K562 (cell line): ENCODE measurements around the gene SMOC2. TPM values are rescaled to one million over a fixed set of nuclear protein-coding genes. Genes with fewer than 3 reads are reported as not detected.

Experiments
- POLR2G ChIP-seq: fragments of 200-400 bp; formaldehyde crosslinking; IDR thresholded peaks from 2 replicates; pipeline ENCODE4 v1.6.1; 2017; ENCODE audit warnings: low read depth, mild to moderate bottlenecking, antibody characterized with exemption, low read length, moderate library complexity
- TBP ChIP-seq: optimal IDR thresholded peaks from 2 replicates; pipeline ENCODE3; 2011; ENCODE audit warnings: low read depth, low read length, improper control_type of control experiment
- ZNF263 ChIP-seq: sonication (generic); formaldehyde crosslinking; IDR thresholded peaks from 2 replicates; pipeline ENCODE4 v1.8.0; 2022; ENCODE audit warnings: mild to moderate bottlenecking, missing genetic modification reagents, borderline replicate concordance
- polyA plus RNA-seq, 8 experiments: library from polyadenylated mRNA; depleted of rRNA in 4 of 8; stranded (reverse) in 5 of 8; unstranded in 3 of 8; fragments of >200 nt; fragmentation: Nextera tagmentation in 2 of 8; fragmentation: Illumina TruSeq in 1 of 8; extraction: Ambion mirVana in 2 of 8; extraction: Trizol in 1 of 8; gene quantifications; 2 replicates each; pipeline versions ENCODE4 v1.2.1 to v1.2.3, GENCODE V29; 2011 to 2014; ENCODE audit warnings: inconsistent platforms in 1 of 8, missing spikeins in 1 of 8
- total RNA-seq, 7 experiments: library from RNA; depleted of rRNA in 6 of 7; stranded (reverse); fragments of >200 nt in 6 of 7; fragmentation: Illumina TruSeq in 2 of 7; extraction: Trizol in 2 of 7; gene quantifications; 2 replicates each; pipeline versions ENCODE4 v1.2.1 to v1.2.3, GENCODE V29; 2011 to 2021; ENCODE audit warnings: low replicate concordance in 1 of 7
- TF ChIP-seq, protein P1 (sequence below), 3 experiments: fragments of 200-800 bp in 1 of 3; fragments of 250-450 bp in 1 of 3; fragments of 450-650 bp in 1 of 3; sonication (Bioruptor Pico) in 1 of 3; sonication (Bioruptor generic) in 1 of 3; formaldehyde crosslinking in 1 of 3; IDR thresholded peaks; 2 replicates each; pipeline versions ENCODE4 v1.6.1 to v1.8.0; 2016 to 2022; ENCODE audit warnings: mild to moderate bottlenecking in 2 of 3, missing genetic modification characterization in 2 of 3, missing compliant biosample characterization in 1 of 3, moderate library complexity in 1 of 3
- TF ChIP-seq, protein P2 (sequence below), 2 experiments: fragments of 450-650 bp in 1 of 2; sonication (generic) in 1 of 2; formaldehyde crosslinking in 1 of 2; IDR thresholded peaks; 2 replicates each; pipeline versions ENCODE4 v1.7.1 to v1.9.0; 2016 to 2022; ENCODE audit warnings: inconsistent platforms in 1 of 2, mild to moderate bottlenecking in 1 of 2, missing genetic modification reagents in 1 of 2
- TF ChIP-seq, protein P3 (sequence below): fragments of 200-800 bp; sonication (Bioruptor generic); IDR thresholded peaks from 2 replicates; pipeline ENCODE4 v1.6.1; 2016; ENCODE audit warnings: missing genetic modification characterization, missing compliant biosample characterization

The SMOC2 gene
- total and polyA plus RNA-seq, 9 of the 15 experiments (the other 6 are each of a cell fraction or from before 2014, with no cell fraction given) = 0.45 to 2.3 (median 1.1) TPM

DNA sequence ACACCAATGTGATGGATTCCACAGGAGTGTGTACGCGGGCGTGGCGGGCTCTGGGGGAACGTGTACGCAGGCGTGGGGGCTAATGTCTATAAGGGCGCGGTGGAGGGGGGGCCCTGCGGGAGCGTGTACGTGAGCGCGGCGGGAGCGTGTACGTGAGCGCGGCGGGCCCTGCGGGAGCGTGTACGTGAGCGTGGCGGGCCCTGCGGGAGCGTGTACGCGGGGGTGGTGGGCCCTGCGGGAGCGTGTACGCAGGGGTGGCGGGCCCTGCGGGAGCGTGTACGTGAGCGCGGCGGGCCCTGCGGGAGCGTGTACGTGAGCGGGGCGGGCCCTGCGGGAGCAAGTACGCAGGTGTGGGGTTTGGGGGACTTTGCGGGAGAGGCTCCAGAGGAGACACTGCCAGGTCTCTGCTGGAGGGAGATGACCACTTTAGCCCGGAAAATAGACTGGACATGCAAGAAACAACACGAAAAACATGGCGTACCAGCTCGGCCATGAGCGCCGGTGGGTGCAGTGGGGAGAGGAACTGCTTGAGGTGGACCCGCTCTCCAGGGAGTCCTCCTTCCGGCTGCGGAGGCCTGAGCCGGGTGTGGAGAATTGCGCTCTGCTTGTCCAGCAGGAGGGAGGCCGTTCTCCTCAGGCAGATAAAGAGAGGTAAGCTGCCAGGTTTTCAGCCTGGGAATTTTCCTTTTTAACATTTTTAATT, 27.8 kb upstream of the SMOC2 start (continued):
- TF ChIP-seq, protein P1, sequence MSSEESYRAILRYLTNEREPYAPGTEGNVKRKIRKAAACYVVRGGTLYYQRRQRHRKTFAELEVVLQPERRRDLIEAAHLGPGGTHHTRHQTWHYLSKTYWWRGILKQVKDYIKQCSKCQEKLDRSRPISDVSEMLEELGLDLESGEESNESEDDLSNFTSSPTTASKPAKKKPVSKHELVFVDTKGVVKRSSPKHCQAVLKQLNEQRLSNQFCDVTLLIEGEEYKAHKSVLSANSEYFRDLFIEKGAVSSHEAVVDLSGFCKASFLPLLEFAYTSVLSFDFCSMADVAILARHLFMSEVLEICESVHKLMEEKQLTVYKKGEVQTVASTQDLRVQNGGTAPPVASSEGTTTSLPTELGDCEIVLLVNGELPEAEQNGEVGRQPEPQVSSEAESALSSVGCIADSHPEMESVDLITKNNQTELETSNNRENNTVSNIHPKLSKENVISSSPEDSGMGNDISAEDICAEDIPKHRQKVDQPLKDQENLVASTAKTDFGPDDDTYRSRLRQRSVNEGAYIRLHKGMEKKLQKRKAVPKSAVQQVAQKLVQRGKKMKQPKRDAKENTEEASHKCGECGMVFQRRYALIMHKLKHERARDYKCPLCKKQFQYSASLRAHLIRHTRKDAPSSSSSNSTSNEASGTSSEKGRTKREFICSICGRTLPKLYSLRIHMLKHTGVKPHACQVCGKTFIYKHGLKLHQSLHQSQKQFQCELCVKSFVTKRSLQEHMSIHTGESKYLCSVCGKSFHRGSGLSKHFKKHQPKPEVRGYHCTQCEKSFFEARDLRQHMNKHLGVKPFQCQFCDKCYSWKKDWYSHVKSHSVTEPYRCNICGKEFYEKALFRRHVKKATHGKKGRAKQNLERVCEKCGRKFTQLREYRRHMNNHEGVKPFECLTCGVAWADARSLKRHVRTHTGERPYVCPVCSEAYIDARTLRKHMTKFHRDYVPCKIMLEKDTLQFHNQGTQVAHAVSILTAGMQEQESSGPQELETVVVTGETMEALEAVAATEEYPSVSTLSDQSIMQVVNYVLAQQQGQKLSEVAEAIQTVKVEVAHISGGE (CRISPR knock-in tag; IDR thresholded peaks at IDR 0.05) = peak in 1 of 3 experiments; percentile 70; a peak in 2 of 6 replicates
- TF ChIP-seq, protein P2, sequence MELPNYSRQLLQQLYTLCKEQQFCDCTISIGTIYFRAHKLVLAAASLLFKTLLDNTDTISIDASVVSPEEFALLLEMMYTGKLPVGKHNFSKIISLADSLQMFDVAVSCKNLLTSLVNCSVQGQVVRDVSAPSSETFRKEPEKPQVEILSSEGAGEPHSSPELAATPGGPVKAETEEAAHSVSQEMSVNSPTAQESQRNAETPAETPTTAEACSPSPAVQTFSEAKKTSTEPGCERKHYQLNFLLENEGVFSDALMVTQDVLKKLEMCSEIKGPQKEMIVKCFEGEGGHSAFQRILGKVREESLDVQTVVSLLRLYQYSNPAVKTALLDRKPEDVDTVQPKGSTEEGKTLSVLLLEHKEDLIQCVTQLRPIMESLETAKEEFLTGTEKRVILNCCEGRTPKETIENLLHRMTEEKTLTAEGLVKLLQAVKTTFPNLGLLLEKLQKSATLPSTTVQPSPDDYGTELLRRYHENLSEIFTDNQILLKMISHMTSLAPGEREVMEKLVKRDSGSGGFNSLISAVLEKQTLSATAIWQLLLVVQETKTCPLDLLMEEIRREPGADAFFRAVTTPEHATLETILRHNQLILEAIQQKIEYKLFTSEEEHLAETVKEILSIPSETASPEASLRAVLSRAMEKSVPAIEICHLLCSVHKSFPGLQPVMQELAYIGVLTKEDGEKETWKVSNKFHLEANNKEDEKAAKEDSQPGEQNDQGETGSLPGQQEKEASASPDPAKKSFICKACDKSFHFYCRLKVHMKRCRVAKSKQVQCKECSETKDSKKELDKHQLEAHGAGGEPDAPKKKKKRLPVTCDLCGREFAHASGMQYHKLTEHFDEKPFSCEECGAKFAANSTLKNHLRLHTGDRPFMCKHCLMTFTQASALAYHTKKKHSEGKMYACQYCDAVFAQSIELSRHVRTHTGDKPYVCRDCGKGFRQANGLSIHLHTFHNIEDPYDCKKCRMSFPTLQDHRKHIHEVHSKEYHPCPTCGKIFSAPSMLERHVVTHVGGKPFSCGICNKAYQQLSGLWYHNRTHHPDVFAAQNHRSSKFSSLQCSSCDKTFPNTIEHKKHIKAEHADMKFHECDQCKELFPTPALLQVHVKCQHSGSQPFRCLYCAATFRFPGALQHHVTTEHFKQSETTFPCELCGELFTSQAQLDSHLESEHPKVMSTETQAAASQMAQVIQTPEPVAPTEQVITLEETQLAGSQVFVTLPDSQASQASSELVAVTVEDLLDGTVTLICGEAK (IDR thresholded peaks at IDR 0.05) = 0 out of 2 replicates have a peak, but pooled peaks have one; percentile 28
- TF ChIP-seq, protein P2 (CRISPR knock-in tag; IDR thresholded peaks at IDR 0.05) = no peak
- TF ChIP-seq POLR2G (peak; percentile 52), ZNF263 (CRISPR knock-in tag) (peak; percentile 18; the same call in 1 of the 2 replicates), TBP (peak; percentile 10)
- TF ChIP-seq, protein P3, sequence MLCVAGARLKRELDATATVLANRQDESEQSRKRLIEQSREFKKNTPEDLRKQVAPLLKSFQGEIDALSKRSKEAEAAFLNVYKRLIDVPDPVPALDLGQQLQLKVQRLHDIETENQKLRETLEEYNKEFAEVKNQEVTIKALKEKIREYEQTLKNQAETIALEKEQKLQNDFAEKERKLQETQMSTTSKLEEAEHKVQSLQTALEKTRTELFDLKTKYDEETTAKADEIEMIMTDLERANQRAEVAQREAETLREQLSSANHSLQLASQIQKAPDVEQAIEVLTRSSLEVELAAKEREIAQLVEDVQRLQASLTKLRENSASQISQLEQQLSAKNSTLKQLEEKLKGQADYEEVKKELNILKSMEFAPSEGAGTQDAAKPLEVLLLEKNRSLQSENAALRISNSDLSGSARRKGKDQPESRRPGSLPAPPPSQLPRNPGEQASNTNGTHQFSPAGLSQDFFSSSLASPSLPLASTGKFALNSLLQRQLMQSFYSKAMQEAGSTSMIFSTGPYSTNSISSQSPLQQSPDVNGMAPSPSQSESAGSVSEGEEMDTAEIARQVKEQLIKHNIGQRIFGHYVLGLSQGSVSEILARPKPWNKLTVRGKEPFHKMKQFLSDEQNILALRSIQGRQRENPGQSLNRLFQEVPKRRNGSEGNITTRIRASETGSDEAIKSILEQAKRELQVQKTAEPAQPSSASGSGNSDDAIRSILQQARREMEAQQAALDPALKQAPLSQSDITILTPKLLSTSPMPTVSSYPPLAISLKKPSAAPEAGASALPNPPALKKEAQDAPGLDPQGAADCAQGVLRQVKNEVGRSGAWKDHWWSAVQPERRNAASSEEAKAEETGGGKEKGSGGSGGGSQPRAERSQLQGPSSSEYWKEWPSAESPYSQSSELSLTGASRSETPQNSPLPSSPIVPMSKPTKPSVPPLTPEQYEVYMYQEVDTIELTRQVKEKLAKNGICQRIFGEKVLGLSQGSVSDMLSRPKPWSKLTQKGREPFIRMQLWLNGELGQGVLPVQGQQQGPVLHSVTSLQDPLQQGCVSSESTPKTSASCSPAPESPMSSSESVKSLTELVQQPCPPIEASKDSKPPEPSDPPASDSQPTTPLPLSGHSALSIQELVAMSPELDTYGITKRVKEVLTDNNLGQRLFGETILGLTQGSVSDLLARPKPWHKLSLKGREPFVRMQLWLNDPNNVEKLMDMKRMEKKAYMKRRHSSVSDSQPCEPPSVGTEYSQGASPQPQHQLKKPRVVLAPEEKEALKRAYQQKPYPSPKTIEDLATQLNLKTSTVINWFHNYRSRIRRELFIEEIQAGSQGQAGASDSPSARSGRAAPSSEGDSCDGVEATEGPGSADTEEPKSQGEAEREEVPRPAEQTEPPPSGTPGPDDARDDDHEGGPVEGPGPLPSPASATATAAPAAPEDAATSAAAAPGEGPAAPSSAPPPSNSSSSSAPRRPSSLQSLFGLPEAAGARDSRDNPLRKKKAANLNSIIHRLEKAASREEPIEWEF (CRISPR knock-in tag) = 0 out of 2 replicates have a peak, but pooled peaks have one; percentile 31
